SK-N-SH treated with all-trans-retinoic acid at 6 μM for 48 hours (cell line): ENCODE results near the gene PDCD1.

ENCODE experiments used
- CSDC2 ChIP-seq: fragments of 250-450 bp; sonication (Bioruptor Pico); IDR thresholded peaks from 2 replicates; pipeline ENCODE4 v1.5.0; 2020; ENCODE audit warnings: mild to moderate bottlenecking, moderate library complexity
- ESRRG ChIP-seq: fragments of 250-450 bp; sonication (Bioruptor Pico); IDR thresholded peaks from 2 replicates; pipeline ENCODE4 v1.6.1; 2021; ENCODE audit warnings: mild to moderate bottlenecking
- POU6F1 ChIP-seq: fragments of 250-450 bp; sonication (Bioruptor Pico); IDR thresholded peaks from 2 replicates; pipeline ENCODE4 v1.8.0; 2021; ENCODE audit warnings: low read depth, mild to moderate bottlenecking, moderate library complexity, borderline replicate concordance
- RARB ChIP-seq: fragments of 250-450 bp; sonication (Bioruptor Pico); IDR thresholded peaks from 2 replicates; pipeline ENCODE4 v1.8.0; 2021; ENCODE audit warnings: mild to moderate bottlenecking, moderate library complexity
- SNAI2 ChIP-seq: fragments of 250-450 bp; sonication (Bioruptor Pico); IDR thresholded peaks from 2 replicates; pipeline ENCODE4 v1.5.0; 2020; ENCODE audit warnings: mild to moderate bottlenecking, moderate library complexity
- TSHZ2 ChIP-seq: fragments of 250-450 bp; sonication (Bioruptor Pico); IDR thresholded peaks from 2 replicates; pipeline ENCODE4 v1.5.0; 2020; ENCODE audit warnings: mild to moderate bottlenecking, moderate library complexity
- ZC3H10 ChIP-seq: fragments of 250-450 bp; sonication (Bioruptor Pico); IDR thresholded peaks from 2 replicates; pipeline ENCODE4 v1.5.1; 2021; ENCODE audit warnings: mild to moderate bottlenecking, moderate library complexity
- ZFP30 ChIP-seq: fragments of 450-650 bp; formaldehyde crosslinking; IDR thresholded peaks from 2 replicates; pipeline ENCODE4 v1.5.0; 2022; ENCODE audit warnings: mild to moderate bottlenecking, moderate library complexity
- ZNF70 ChIP-seq: fragments of 450-650 bp; formaldehyde crosslinking; IDR thresholded peaks from 2 replicates; pipeline ENCODE4 v1.5.0; 2020; ENCODE audit warnings: mild to moderate bottlenecking, moderate library complexity

- TF ChIP-seq TSHZ2 (CRISPR knock-in tag) (no peak), ZNF70 (CRISPR knock-in tag) (no peak), POU6F1 (no peak), SNAI2 (CRISPR knock-in tag) (no peak), ZFP30 (CRISPR knock-in tag) (no peak), ESRRG (CRISPR knock-in tag) (no peak), ZC3H10 (CRISPR knock-in tag) (no peak), CSDC2 (CRISPR knock-in tag) (no peak), RARB (CRISPR knock-in tag) (no peak)
Measured at GRCh38 chr2:241859436-241860183, 916 bp upstream of the PDCD1 start.
